WTC11 (cell line): Measurements from ENCODE around the gene CHERP.

Source experiments
- ETV6 ChIP-seq: sonication (generic); formaldehyde crosslinking; IDR thresholded peaks from 2 replicates; pipeline ENCODE4 v1.8.1; 2022; ENCODE audit warnings: mild to moderate bottlenecking, missing genetic modification reagents
- IRF2 ChIP-seq: sonication (generic); formaldehyde crosslinking; IDR thresholded peaks from 2 replicates; pipeline ENCODE4 v1.8.0; 2022; ENCODE audit warnings: low read depth, missing genetic modification reagents, borderline replicate concordance
- KAT7 ChIP-seq: sonication (generic); formaldehyde crosslinking; IDR thresholded peaks from 2 replicates; pipeline ENCODE4 v1.8.1; 2023; ENCODE audit warnings: missing genetic modification reagents, mild to moderate bottlenecking, borderline replicate concordance
- NR2C2 ChIP-seq: sonication (generic); formaldehyde crosslinking; IDR thresholded peaks from 2 replicates; pipeline ENCODE4 v1.8.0; 2022; ENCODE audit warnings: mild to moderate bottlenecking, missing genetic modification reagents
- NR3C1 ChIP-seq: sonication (generic); formaldehyde crosslinking; conservative IDR thresholded peaks from 2 replicates; pipeline ENCODE4 v1.8.1; 2023; ENCODE audit warnings: low read depth, mild to moderate bottlenecking, missing genetic modification reagents
- TF ChIP-seq, protein P1 (sequence below): sonication (generic); formaldehyde crosslinking; IDR thresholded peaks from 2 replicates; pipeline ENCODE4 v1.8.1; 2023; ENCODE audit warnings: mild to moderate bottlenecking, missing genetic modification reagents, moderate library complexity
- TF ChIP-seq, protein P2 (sequence below): fragments of 200-600 bp; IDR thresholded peaks from 2 replicates; pipeline ENCODE4 v1.8.0; 2022; ENCODE audit warnings: antibody characterized with exemption
- TF ChIP-seq, protein P3 (sequence below): sonication (generic); formaldehyde crosslinking; IDR thresholded peaks from 2 replicates; pipeline ENCODE4 v1.8.1; 2022; ENCODE audit warnings: low read depth, mild to moderate bottlenecking, moderate library complexity, missing genetic modification reagents, borderline replicate concordance
- TF ChIP-seq, protein P4 (sequence below): sonication (generic); formaldehyde crosslinking; IDR thresholded peaks from 2 replicates; pipeline ENCODE4 v1.8.1; 2022; ENCODE audit warnings: mild to moderate bottlenecking, moderate library complexity, missing genetic modification reagents
- TF ChIP-seq, protein P5 (sequence below): sonication (generic); formaldehyde crosslinking; IDR thresholded peaks from 2 replicates; pipeline ENCODE4 v1.8.0; 2022; ENCODE audit warnings: mild to moderate bottlenecking, missing genetic modification reagents

DNA sequence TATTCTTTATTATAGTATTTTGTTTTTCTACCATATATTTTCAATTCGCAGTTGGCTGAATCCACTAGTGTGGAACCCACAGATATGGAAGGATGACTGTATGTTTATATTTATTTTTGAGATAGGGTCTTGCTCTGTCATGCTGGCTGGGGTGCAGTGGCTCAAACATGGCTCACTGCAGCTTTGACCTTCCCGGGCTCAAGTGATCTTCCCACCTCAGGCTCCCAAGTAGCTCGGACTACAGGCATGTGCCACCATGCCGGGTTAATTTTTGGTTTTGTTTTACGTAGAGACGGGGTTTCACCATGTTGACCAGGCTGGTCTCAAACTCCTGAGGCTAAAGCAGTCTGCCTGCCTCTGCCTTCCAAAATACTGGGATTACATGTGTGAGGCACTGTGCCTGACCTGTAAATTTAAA, 20.4 kb upstream of the CHERP start:
- TF ChIP-seq NR2C2 (CRISPR knock-in tag), result no peak
- TF ChIP-seq, protein P1, sequence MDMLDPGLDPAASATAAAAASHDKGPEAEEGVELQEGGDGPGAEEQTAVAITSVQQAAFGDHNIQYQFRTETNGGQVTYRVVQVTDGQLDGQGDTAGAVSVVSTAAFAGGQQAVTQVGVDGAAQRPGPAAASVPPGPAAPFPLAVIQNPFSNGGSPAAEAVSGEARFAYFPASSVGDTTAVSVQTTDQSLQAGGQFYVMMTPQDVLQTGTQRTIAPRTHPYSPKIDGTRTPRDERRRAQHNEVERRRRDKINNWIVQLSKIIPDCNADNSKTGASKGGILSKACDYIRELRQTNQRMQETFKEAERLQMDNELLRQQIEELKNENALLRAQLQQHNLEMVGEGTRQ (CRISPR knock-in tag), result no peak
- TF ChIP-seq, protein P2, sequence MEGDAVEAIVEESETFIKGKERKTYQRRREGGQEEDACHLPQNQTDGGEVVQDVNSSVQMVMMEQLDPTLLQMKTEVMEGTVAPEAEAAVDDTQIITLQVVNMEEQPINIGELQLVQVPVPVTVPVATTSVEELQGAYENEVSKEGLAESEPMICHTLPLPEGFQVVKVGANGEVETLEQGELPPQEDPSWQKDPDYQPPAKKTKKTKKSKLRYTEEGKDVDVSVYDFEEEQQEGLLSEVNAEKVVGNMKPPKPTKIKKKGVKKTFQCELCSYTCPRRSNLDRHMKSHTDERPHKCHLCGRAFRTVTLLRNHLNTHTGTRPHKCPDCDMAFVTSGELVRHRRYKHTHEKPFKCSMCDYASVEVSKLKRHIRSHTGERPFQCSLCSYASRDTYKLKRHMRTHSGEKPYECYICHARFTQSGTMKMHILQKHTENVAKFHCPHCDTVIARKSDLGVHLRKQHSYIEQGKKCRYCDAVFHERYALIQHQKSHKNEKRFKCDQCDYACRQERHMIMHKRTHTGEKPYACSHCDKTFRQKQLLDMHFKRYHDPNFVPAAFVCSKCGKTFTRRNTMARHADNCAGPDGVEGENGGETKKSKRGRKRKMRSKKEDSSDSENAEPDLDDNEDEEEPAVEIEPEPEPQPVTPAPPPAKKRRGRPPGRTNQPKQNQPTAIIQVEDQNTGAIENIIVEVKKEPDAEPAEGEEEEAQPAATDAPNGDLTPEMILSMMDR, result no peak
- TF ChIP-seq, protein P3, sequence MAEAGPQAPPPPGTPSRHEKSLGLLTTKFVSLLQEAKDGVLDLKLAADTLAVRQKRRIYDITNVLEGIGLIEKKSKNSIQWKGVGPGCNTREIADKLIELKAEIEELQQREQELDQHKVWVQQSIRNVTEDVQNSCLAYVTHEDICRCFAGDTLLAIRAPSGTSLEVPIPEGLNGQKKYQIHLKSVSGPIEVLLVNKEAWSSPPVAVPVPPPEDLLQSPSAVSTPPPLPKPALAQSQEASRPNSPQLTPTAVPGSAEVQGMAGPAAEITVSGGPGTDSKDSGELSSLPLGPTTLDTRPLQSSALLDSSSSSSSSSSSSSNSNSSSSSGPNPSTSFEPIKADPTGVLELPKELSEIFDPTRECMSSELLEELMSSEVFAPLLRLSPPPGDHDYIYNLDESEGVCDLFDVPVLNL (CRISPR knock-in tag), result no peak
- no peak for TF ChIP-seq NR3C1 (CRISPR knock-in tag)
- TF ChIP-seq KAT7 (CRISPR knock-in tag), result no peak
- no peak for TF ChIP-seq IRF2 (CRISPR knock-in tag)
- TF ChIP-seq, protein P4, sequence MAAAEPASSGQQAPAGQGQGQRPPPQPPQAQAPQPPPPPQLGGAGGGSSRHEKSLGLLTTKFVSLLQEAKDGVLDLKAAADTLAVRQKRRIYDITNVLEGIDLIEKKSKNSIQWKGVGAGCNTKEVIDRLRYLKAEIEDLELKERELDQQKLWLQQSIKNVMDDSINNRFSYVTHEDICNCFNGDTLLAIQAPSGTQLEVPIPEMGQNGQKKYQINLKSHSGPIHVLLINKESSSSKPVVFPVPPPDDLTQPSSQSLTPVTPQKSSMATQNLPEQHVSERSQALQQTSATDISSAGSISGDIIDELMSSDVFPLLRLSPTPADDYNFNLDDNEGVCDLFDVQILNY, result no peak
- TF ChIP-seq, protein P5, sequence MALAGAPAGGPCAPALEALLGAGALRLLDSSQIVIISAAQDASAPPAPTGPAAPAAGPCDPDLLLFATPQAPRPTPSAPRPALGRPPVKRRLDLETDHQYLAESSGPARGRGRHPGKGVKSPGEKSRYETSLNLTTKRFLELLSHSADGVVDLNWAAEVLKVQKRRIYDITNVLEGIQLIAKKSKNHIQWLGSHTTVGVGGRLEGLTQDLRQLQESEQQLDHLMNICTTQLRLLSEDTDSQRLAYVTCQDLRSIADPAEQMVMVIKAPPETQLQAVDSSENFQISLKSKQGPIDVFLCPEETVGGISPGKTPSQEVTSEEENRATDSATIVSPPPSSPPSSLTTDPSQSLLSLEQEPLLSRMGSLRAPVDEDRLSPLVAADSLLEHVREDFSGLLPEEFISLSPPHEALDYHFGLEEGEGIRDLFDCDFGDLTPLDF, result no peak
- no peak for TF ChIP-seq ETV6 (CRISPR knock-in tag)
